Thyroid gland (tissue), 4 donors: ENCODE measurements around the gene CPLX1.

ENCODE experiments used
- POLR2A ChIP-seq, 2 donors: fragments of 450-650 bp; IDR thresholded peaks; one replicate each; pipeline ENCODE4 v1.6.1; 2017; ENCODE audit warnings: antibody characterized with exemption in 2 of 2, mild to moderate bottlenecking in 2 of 2, moderate library complexity in 1 of 2
- TF ChIP-seq, protein P1 (sequence below), 6 experiments: fragments of 200-600 bp in 3 of 6; fragments of 450-650 bp in 3 of 6; sonication (generic) in 3 of 6; IDR thresholded peaks; one replicate each; pipeline ENCODE4 v1.5.1; 2016 to 2019; ENCODE audit warnings: antibody characterized with exemption in 6 of 6, mild to moderate bottlenecking in 2 of 6, inconsistent platforms in 1 of 6, moderate library complexity in 1 of 6

DNA sequence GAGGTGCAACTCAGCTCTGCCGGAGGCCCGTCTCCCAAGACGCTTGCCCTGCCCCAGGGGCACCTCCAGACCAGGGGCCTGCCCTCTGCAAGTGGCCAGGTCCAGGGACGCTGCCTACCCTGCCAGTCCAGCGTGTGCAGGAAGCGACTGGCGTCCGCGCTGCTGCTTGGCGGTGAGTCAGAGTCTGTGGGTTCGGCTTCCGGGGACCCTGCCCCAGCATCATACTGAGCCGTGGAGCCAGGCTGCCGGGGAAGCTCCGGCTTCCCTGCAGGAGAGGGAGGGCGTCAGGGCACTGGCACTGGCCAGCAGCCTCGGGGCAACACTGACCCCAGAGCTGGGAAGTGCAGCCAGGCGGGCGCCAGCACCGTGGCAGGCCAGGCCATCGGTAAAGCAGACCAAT, 42.5 kb upstream of the CPLX1 start:
- TF ChIP-seq, protein P1, sequence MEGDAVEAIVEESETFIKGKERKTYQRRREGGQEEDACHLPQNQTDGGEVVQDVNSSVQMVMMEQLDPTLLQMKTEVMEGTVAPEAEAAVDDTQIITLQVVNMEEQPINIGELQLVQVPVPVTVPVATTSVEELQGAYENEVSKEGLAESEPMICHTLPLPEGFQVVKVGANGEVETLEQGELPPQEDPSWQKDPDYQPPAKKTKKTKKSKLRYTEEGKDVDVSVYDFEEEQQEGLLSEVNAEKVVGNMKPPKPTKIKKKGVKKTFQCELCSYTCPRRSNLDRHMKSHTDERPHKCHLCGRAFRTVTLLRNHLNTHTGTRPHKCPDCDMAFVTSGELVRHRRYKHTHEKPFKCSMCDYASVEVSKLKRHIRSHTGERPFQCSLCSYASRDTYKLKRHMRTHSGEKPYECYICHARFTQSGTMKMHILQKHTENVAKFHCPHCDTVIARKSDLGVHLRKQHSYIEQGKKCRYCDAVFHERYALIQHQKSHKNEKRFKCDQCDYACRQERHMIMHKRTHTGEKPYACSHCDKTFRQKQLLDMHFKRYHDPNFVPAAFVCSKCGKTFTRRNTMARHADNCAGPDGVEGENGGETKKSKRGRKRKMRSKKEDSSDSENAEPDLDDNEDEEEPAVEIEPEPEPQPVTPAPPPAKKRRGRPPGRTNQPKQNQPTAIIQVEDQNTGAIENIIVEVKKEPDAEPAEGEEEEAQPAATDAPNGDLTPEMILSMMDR (IDR thresholded peaks at IDR 0.05), result no peak
- no peak for TF ChIP-seq POLR2A (IDR thresholded peaks at IDR 0.05)
